NOMO-1 treated with dmso at 0.1 percent for 144 hours (cell line): ENCODE measurements around the gene GGA3.
A peak's percentile ranks its signal among the peaks of the same experiment; 100 is the strongest.
"Not testable (repeated sequence)": the region's sequence is repeated elsewhere in the genome, so short reads cannot be mapped to it uniquely, and the experiment has no call there.

Experiments used
- DNase-seq: peaks from one replicate; lab custom pipeline; 2025; ENCODE audit not compliant: unreplicated experiment; lab: John Stamatoyannopoulos, UW

GGA3 gene

DNA sequence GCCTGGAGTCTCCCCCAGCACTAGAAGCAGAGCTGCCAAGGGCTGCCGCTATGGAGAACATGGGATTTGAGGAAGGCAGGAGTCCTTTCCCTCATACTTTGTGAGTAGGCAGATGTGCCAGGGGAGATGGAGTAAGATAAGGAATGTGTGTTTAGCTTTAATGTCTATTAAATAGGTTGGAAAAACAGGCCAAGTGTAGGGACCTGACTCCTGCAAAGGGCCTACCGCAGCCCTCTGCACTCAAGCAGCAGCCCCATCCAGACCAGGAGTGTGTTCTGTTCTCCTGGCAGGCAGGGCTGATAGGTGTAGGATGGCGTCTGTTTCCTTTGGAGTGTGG is 11.4 kb upstream of the GGA3 start:
- DNase-seq, result no peak

- no peak for DNase-seq
These were observed 10.8 kb upstream of the GGA3 start for GRCh38 chr17:75271955-75272847.

GRCh38 chr17:75271233-75271954 is 10.0 kb upstream of the GGA3 start:
- peak; percentile 68 for DNase-seq

GRCh38 chr17:75270966-75271232 is 9.5 kb upstream of the GGA3 start, which contains the start of gene MIF4GD:
Gene MIF4GD, minus strand, starts transcription at chr17:75271231. Its CDS starts 1,036 bp downstream, at chr17:75270195.
- no peak for DNase-seq

GRCh38 chr17:75270218-75270965 is 9.0 kb upstream of the GGA3 start:
- peak; percentile 79 for DNase-seq

DNA sequence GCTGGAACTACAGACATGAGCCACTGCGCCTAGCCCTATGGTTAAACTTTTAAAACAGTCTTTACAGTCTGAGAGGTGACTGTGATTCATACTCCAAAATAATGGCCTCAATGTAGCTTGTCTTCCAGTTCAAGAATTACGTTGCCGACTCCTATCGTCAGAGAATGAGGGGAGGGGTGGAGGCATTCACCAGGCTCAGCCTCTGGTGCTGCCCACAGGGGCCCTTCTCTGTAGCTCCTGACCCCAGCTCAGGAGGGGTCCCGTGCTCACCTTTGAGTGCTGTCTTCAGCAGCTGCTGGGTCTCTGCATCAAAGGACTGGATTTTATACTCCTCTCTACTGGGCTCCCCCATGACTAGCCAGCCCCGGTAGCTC is 8.4 kb upstream of the GGA3 start:
- DNase-seq, result no peak

DNA sequence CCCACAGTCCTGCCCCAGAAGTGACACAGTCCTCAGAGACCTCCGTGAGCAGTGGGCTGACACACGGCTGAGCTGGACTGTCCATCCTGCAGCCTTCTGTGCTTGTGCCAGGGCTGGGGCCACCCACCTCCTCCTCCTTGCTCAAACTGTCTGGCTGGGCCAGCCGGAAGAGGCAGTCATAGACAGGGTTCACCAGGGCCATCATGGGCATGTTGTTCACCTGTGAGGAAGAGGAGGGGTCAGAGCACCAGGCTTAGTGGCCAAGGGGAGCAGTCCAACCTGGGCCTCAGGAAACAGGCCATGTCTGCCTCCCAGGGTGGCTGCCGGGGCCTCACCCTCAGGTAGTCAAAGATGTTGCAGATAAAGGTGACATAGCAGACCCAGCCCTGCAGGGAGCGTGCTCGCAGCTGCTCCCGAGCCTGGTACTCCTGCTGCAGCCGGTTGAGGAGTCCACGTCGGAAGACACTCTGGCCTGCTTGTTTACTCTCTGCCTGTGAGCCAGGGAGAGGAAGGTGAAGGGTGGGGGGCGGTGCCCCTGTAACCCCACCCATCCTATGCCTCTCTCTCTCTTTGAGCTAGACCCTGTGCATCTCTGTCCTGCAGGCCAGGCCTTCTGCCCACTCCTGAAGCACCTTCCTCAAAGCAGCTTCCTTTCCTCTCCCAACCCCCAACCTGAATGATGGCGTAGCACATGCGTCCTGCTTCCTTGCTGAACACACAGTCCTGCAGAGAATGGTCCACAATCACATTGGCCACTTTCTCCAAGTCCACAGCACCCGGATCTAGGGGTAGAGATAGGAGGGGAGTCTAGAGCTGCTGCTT is 6.2 kb upstream of the GGA3 start:
- no peak for DNase-seq

GRCh38 chr17:75267153-75267410 is 5.7 kb upstream of the GGA3 start:
- DNase-seq, result no peak

- DNase-seq, result no peak
These were observed 5.1 kb upstream of the GGA3 start for GRCh38 chr17:75266316-75267152.

DNA sequence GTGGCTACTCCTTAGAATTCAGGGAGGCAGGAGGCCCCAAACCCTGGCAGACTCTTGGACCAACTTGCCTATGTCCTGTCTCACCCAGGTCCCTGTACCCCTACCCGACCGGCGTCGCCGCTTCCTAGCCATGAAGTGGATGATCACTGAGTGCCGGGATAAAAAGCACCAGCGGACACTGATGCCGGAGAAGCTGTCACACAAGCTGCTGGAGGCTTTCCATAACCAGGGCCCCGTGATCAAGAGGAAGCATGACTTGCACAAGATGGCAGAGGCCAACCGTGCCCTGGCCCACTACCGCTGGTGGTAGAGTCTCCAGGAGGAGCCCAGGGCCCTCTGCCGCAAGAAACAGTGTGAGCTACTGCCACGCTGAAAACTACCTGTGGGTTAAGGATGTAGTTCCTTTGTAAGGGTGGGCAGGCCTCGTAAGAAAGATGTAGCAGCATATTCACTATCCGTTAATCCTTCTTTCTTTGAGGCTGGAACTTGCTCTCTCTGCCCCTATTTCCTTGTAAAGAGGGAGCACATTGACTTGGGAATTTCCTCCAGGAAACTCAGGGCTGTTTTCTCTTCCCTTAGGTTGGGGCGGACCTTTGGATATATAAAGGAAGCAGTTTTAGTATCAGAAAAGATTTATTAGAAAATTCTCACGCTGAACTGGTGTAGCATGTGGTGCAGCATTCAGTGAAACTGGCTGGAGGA is 4.4 kb upstream of the GGA3 start:
- DNase-seq, result no peak

DNA sequence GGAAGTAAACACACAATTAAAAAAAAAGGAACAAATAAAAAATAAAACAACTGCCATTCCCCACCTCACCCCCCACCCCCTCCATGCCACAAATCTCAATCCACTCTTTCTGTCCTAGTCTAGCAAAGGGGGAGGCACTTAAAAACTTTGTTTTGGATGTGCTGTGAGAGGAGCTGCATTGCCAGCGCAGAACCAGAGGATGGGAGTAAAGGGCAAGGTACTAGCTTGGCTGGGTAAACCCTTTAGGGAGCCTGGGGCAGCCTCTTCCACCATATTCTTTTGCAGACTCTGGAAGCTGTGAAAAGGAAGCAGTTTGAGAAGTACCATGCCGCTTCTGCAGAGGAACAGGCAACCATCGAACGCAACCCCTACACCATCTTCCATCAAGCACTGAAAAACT is 1.6 kb upstream of the GGA3 start:
- no peak for DNase-seq

GRCh38 chr17:75262112-75262606 is 753 bp upstream of the GGA3 start:
- no peak for DNase-seq

- no peak for DNase-seq
These were observed 618 bp downstream of the GGA3 start for GRCh38 chr17:75260641-75261335.

DNA sequence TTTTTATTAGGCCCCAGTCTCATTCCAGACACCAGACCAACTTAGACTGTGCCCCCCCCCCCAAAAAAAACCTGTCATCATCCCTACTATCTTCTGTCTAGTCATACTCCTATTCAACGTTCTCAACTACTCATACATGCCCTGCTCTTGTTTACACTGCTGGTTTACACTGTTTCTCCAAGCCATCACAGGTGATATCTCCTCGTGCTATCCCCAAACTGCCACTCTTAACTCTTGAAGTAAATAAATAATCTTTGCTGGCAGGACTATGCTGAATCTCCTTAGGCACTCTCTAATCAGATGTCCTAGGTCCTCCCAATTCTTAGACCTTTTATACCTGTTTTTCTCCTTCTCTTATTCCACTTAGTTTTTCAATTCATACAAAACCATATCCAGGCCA is 4.2 kb downstream of the GGA3 start:
- not testable (repeated sequence) for DNase-seq

GRCh38 chr17:75255954-75256698 is 5.3 kb downstream of the GGA3 start:
- not testable (repeated sequence) for DNase-seq

DNA sequence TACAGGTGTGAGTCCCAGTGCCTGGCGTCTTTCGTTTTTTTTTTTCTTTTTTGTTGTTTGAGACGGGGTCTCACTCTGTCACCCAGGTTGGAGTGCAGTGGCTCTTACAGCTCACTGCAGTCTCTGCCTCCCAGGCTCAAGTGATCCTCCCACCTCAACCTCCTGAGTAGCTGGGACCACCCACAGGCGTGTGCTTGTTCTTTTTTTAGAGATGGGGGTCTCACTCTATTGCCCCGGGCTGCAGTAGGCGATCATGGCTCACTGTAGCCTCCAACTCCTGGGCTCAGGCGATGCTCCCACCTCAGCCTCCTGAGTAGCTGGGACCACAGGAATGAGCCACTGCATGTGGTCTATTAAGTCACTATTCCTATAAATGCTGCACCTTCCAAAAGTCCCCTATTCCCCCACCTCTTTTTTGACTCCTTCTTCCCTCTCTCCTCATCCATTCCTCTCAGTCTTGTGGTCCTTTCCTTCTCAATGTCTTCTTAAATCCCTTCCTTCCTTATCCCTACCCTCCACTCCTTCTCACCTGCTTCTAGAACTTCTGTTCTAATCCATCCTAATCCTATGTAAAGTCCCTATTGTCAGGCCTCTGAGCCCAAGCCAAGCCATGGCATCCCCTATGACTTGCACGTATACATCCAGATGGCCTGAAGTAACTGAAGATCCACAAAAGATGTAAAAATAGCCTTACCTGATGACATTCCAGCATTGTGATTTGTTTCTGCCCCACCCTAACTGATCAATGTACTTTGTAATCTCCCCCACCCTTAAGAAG is 9.2 kb downstream of the GGA3 start:
- DNase-seq, result no peak

DNA sequence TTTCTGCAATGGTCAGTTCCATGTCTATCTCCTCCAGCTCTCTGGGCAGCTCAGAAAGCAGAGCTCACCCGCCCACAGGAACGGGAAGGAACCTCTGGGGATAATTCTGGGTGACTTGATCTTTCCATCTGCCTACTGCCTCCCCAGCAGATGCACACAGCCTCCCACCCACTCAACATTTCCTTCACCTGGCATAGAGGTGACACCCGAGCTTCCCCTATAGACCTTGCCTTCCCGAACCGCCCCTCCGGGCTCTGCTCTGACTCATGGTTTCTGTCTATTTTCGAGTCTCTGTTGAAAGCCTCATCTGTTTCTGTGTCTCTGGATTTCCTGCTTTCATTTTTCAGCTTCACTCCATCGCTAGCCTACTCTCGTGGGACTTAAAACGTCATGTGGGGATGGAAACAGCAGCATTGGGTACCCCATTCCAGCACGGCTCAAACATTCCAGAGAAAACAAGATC is 11.4 kb downstream of the GGA3 start:
- DNase-seq, result no peak

DNA sequence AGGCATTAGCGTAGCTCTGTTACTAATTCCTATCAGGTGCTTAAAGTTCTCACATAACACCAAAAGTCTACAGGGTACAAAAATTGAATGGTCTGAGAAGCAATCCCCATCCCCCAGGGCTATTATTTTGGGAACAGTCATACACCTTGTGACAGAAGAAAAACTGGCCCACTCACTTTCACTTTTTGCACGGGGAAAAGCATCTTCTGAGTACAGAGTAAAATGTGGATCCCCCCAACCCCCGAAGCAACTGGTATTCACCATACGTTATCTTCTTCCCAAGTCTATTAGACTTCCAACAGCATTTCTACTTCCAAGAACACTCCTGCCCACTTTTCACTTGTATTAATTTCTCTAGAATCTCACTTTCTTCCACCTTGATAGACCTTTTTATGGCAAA is 11.8 kb downstream of the GGA3 start:
- DNase-seq, result no peak
